LNCAP (cell line): Measurements from ENCODE around the gene SPRY4.

Experiments
- CTCF ChIP-seq: fragments of 450-650 bp; IDR thresholded peaks from 2 replicates; pipeline ENCODE4 v1.5.1; 2017; ENCODE audit warnings: mild to moderate bottlenecking

The SPRY4 gene

GRCh38 chr5:142276517-142276916 is 48.3 kb downstream of the SPRY4 start:
- no peak for TF ChIP-seq CTCF

GRCh38 chr5:142275496-142275895 is 49.3 kb downstream of the SPRY4 start:
- no peak for TF ChIP-seq CTCF

DNA sequence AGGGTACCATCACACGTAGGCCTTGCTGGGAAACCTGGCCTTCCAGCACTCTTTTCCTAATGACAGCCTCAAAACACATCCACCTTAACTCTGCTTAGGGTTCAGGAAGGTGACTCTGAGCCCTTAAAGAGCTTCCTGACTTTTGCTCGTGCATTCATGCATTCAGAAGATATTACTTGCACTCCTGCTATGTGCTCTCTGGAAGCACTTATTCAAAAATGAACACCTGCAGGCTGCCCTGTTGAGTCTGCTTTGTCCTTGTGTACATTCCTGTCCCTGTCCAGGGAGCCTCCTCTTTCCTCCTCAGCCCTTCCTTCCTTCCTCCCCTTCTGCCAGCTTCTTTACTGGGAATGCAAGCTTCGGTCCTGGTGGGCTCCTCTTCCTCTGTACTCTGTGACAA is 61.5 kb downstream of the SPRY4 start:
- no peak for TF ChIP-seq CTCF

DNA sequence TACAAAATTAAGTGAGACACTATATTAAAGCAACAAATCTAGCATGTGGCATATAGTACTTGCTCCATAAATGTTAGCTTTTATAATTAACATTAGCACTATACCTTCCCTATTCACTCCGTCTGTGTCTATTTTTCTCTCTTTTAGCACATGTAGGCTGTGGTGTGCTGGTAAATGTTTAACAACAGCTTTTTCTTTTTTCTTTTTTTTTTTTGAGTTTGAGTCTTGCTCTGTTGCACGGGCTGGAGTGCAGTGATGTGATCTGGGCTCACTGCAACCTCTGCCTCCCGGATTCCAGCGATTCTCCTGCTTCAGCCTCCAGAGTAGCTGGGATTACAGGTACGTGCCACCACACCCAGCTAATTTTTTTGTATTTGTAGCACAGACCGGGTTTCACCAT is 62.1 kb downstream of the SPRY4 start:
- TF ChIP-seq CTCF: no peak
